H1 (cell line): ENCODE results near the gene ATP5MC3.

Experiments
- CHD2 ChIP-seq: IDR thresholded peaks from 2 replicates; pipeline ENCODE4 v1.6.1; 2012; ENCODE audit warnings: low read length, improper control_type of control experiment
- CTCF ChIP-seq, 3 experiments: IDR thresholded peaks; 1 replicate in 2 of 3; 2 replicates in 1 of 3; pipeline versions ENCODE4 v1.5.1 to v1.6.1; 2011; ENCODE audit warnings: low read length in 3 of 3, mild to moderate bottlenecking in 3 of 3, inconsistent platforms in 2 of 3, low read depth in 1 of 3, moderate library complexity in 1 of 3; ENCODE audit not compliant: insufficient read depth in 1 of 3; ENCODE audit errors: control extremely low read depth in 1 of 3
- EP300 ChIP-seq, 2 experiments: IDR thresholded peaks; 1 replicate in 1 of 2; 2 replicates in 1 of 2; pipeline ENCODE4 v1.6.1; 2011 to 2012; ENCODE audit warnings: low read depth in 2 of 2, low read length in 2 of 2, mild to moderate bottlenecking in 2 of 2, borderline replicate concordance in 1 of 2, inconsistent platforms in 1 of 2, moderate library complexity in 1 of 2
- EZH2 ChIP-seq: fragments of 200-600 bp; sonication (generic); IDR thresholded peaks from 2 replicates; pipeline ENCODE4 v1.7.1; 2012; ENCODE audit warnings: low read depth, mild to moderate bottlenecking, moderate library complexity, low read length, inconsistent platforms; ENCODE audit not compliant: severe bottlenecking
- GABPA ChIP-seq: IDR thresholded peaks from 2 replicates; pipeline ENCODE4 v1.6.1; 2011; ENCODE audit warnings: mild to moderate bottlenecking, low read length, moderate library complexity, borderline replicate concordance; ENCODE audit not compliant: insufficient read depth
- POLR2A ChIP-seq, 2 experiments: IDR thresholded peaks; 1 replicate in 1 of 2; 2 replicates in 1 of 2; pipeline ENCODE4 v1.6.1; 2011; ENCODE audit warnings: low read depth in 2 of 2, low read length in 2 of 2, mild to moderate bottlenecking in 2 of 2; ENCODE audit errors: control extremely low read depth in 1 of 2
- POLR2AphosphoS5 ChIP-seq: IDR thresholded peaks from 2 replicates; pipeline ENCODE4 v1.6.1; 2011; ENCODE audit warnings: low read depth, low read length
- RAD21 ChIP-seq, 2 experiments: IDR thresholded peaks in 1 of 2; conservative IDR thresholded peaks in 1 of 2; 2 replicates each; pipeline ENCODE4 v1.6.1; 2011; ENCODE audit warnings: low read depth in 2 of 2, low read length in 2 of 2, improper control_type of control experiment in 1 of 2, inconsistent platforms in 1 of 2, mild to moderate bottlenecking in 1 of 2, moderate library complexity in 1 of 2
- SIN3A ChIP-seq, 2 experiments: IDR thresholded peaks in 1 of 2; conservative IDR thresholded peaks in 1 of 2; 2 replicates each; pipeline ENCODE4 v1.6.1; 2011 to 2012; ENCODE audit warnings: low read length in 2 of 2, improper control_type of control experiment in 1 of 2, low read depth in 1 of 2, mild to moderate bottlenecking in 1 of 2
- TAF1 ChIP-seq: IDR thresholded peaks from 2 replicates; pipeline ENCODE4 v1.6.1; 2011; ENCODE audit warnings: mild to moderate bottlenecking, low read depth, low read length
- YY1 ChIP-seq: IDR thresholded peaks from 2 replicates; pipeline ENCODE4 v1.6.1; 2011; ENCODE audit warnings: low read depth, mild to moderate bottlenecking, low read length

- TF ChIP-seq POLR2AphosphoS5 (no peak), SIN3A (conservative IDR thresholded peaks at IDR 0.05 in 1 of 2, IDR thresholded peaks at IDR 0.05 in 1 of 2; ENCODE audit: low read depth in 1 of 2, low read length in 2 of 2) (no peak), EZH2 (no peak), POLR2A (IDR thresholded peaks at IDR 0.05; ENCODE audit: control extremely low read depth in 1 of 2, low read depth in 2 of 2, low read length in 2 of 2) (no peak), GABPA (no peak), TAF1 (no peak), RAD21 (IDR thresholded peaks at IDR 0.05 in 1 of 2, conservative IDR thresholded peaks at IDR 0.05 in 1 of 2; ENCODE audit: low read depth in 2 of 2, low read length in 2 of 2) (no peak), CHD2 (no peak), EP300 (IDR thresholded peaks at IDR 0.05; ENCODE audit: borderline replicate concordance in 1 of 2, low read depth in 2 of 2, low read length in 2 of 2) (no peak), YY1 (no peak), CTCF (IDR thresholded peaks at IDR 0.05; ENCODE audit: control extremely low read depth in 1 of 3, insufficient read depth in 1 of 3, low read depth in 1 of 3, low read length in 3 of 3) (no peak)
These were observed 5.6 kb downstream of the ATP5MC3 start for GRCh38 chr2:175175896-175176295.
